Activated CD8-positive, alpha-beta memory T cell treated with anti-CD3 and anti-CD28 coated beads, Interleukin-2, amount 50 U/mL, for 24 hours (primary cell): ENCODE results near the gene WDR33.
"Not testable (repeated sequence)": the region's sequence is repeated elsewhere in the genome, so short reads cannot be mapped to it uniquely, and the experiment has no call there.

Experiments
- DNase-seq: peaks from one replicate; pipeline ENCODE4 v3.0.0-alpha.2; 2020; ENCODE audit errors: extremely low read depth

The WDR33 gene

DNA sequence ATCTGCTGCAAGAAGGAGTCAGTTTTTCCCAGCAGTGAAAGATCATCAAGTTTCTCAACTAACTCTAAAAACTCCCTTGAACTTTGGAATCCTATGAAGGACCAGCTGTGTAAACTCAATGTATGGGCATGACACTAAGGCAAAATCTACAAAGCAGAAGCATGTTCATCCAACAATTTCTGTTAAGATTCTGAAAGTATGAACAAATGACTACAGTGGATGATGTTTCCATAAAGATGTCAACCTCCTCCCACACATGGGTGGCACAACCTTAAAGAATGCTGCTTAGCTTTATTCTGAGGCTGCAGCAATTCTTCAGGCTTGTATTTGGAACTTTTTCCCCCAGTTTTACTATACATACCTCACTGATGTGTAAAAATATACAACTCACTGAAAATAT, 47.2 kb downstream of the WDR33 start:
- DNase-seq = no peak

DNA sequence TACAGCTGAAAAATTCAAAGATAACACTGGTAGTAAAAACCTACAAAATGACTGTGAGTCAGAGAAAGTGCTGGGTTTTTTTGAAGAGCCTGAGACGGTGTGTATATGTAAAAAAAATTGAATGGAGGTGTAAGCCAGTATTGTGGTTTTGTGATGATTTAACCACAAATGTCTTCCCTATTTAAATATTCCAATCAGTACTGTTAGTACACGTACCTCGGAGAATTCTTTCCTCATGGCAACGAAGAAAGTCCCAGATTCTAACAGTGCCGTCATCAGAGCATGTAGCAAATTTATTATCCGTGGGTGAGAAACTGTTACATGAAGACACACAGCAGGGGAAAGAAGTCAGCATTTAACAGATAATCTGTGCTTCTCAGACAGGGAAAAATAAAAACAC, 48.1 kb downstream of the WDR33 start:
- no peak for DNase-seq

DNA sequence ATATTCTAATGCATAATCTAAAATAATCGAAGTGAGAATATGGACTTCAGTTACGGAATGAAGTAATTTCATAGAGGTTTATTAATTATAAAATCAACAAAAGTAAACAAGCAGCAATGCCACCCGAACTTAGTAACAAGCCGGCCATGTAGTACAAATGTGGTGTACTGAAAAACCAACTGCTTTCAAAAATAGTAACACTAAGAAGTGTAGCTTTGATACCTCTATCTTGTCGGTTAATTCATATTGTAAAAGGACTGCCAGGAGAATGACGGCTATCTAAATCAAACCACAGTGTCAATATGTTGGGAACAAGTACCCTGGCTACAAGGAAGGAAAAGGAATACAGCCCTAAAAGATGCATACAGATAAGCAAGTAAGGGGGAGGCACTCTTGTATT, 48.5 kb downstream of the WDR33 start:
- no peak for DNase-seq

DNA sequence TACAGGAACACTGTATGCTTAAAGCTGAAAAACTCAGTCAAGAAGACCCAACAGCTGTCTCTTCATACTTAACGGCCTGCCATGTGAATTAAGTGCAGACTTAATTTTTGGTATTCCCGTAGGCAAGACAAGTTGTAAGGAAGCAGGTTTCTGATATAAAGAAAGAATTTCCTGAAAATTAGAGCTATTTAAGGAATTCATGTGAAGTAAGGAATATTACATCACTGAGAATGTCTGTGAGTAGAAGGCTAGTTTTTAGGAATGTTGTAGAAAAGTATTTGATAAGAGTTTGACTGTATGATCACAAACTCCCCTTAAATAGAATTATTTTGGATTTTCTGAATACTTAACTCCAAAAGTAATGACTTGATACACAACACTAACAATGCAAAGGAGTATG, 51.0 kb downstream of the WDR33 start:
- DNase-seq = no peak

DNA sequence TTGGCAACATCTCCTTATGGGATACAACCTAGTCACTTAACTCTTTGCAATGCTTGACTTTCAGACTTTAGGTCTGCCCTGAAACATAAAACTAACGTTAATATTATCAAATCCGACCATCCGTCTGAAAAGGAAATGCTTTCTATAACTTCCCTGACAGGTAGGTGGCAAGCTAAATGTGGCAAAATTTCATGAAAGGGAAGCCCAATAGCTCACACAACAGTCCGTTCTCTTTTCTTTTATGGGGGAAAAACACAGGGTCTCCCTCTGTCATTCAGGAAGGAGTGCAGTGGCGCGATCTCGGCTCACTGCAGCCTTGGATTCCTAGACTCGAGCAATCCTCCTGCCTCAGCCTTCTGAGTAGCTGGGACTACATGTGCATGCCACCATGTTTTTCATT, 56.8 kb downstream of the WDR33 start:
- no peak for DNase-seq

DNA sequence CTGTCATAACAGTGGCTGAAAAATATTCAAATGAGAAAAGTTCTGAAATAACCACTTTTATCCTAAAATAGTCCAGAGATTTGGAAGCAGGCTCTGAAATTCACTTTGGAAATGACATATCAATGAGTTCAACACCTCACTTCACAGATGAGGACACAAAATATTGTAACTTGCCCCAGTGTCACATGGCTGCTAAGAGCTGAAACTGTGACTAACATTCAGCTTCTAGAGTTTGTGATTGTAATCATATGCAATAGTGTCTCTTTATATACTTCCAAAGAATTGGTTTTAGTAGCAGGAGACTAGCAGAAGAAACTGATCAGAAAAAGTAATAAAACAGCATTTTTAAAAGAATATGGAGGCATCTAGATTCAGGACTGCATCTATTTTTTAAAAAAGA, 57.6 kb downstream of the WDR33 start:
- no peak for DNase-seq

DNA sequence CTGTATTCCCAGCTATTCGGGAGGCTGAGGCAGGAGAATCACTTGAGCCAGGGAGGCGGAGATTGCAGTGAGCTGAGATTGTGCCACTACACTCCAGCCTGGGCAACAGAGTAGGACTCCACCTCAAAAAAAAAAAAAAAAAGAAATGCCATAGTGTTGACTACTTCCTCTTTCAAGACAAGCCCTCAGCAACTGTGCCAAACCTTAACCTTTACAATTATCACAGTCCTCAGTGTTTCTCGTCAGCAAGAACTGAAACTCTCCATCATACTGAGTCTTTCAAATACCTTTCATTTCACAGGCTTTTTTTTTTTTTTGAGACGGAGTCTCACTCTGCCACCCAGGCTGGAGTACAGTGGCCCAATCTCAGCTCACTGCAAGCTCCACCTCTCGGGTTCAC, 61.4 kb downstream of the WDR33 start:
- not testable (repeated sequence) for DNase-seq

DNA sequence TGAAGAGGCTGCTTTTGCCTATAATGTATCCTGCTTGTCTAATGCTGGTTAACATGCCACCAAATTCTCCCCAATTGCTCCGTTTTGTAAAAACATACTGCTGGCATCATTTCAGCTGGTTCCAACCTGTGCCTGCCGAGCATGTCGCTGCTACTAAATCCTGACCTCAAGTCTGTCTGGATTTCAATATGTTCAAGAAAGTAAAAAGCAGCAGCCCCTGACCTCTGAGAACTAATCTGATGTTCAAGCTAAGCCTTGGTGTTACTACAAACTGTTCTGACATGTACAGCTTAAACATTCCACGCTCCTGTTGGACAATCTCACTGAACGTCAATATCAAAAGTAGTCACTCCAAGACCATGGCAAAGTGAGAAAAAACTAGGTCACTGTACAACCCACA, 63.4 kb downstream of the WDR33 start:
- no peak for DNase-seq

DNA sequence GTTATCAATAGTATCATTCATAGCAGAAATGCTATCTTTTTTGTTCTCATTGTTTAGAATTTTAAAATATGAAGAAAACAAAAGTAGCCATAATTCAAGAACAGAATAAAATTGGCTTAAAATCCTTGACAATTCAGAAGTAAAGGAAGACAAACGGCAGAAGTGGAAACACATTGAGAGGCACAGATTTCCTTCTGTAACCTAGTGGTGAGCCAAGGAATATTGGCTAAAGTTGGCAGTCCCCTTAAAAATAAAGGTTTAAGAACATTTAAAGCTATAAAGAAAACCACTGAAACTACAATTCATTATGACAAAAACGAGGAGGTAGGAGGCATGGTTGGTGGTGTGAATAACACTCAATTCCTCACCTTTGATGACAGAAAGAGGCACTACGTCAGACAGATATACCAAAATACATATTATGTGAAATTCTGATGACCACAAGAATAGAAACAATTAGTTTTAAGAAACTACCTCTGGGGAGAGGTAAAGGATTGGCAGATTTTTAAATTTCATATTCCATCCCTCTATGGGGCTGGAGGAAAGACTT, 67.4 kb downstream of the WDR33 start:
- no peak for DNase-seq

DNA sequence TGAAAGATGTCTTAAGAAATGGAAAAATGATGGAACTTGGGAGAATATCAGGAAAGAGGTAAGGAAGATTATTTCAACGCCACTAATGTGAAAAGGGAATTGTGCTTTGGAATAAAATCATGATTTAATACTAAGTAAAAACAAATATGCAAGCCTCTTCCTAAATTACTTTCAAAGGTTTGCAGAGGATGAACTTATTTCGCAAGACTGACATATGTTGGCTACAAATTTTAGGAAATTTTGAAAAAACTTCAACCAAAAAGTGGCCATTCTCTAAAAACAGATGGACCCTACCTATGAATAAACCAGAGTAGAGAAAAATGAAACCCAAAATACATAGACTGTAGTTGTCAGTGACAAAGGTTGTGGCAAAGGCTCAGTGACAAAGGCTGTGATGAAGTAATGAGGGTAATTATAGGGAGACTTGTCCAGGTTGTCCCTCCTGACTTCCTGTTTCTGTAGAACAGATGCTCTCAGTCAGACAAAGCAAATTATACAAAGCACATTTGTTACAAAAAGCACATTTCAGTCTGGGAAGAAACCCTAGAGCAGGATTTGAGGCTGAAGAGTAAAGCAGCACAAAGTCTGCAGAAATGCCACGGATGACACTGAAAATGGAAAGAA, 70.2 kb downstream of the WDR33 start:
- DNase-seq = no peak

DNA sequence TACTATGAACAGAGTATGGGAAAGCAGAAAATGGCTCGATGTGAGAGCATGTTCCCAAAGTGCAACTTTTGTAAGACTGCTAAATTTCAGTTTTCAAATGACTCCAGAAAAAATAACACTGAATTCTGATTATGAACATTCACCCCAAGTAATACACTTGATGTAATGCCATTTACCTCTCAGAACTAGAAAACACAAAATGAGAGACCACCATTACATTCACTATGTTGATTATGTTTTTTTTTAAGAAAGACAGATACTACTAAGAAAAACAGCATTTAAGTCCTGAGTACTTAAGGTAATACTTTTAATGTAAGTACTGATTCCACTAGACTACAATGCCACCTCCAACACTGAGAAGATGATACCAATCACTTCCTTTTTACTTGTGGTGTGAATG, 71.2 kb downstream of the WDR33 start:
- no peak for DNase-seq

DNA sequence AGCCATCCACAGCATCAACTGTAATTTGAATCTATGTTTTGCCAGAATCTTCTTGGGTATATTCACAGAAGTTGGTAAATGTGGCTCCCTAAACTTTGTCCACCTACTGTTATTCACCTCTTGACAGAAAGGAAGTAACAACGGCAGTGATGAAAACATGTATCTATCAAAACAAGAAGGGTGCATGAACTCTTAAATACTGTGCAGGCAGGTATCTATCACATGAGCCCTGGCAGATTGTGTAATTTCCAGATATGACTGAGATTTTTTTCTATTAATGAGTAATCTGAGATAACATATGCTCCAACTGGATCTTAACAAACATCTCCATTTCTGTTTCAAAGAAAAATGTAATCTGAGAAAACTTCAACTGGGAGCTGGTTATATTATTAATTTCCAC, 73.1 kb downstream of the WDR33 start:
- DNase-seq = no peak

DNA sequence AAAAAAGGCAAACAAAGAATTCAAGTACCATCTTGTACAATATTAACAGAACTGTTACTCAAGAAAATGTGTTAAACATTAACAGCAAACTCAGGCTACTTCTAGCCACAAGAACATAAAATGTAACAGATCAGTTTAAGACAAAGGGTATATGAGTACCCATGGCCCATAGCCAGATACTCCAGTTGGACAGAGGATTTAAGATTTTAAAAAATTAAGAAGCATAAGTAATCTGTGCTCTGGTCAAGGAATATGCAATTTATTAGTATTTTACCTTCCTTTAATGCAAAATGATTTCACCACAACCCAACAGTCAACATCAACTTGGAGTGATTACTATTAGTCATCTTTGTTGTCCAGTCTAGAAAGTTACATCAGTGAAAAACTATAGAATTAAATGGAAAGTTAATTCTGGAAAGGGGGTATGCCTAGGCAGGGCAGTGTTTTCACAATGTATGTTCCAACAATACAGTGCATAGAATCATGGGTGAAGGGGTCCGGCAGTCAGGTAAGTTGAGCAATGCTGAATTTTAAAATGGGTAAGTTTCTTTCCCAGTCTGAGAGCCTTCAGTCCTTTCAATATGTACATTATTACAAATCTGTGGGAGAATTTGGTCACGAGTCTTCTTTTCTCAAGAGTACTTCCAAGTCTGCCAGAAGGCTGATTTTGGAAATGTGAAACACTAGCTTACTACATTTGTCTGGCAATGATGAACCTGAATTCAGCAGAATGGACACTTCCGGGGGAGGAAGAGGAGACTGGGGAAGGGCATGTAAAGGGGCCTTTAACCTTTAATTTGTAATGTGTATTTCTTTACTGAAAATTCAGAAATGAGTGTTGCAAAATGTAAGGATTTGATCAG, 75.2 kb downstream of the WDR33 start:
- DNase-seq = no peak

DNA sequence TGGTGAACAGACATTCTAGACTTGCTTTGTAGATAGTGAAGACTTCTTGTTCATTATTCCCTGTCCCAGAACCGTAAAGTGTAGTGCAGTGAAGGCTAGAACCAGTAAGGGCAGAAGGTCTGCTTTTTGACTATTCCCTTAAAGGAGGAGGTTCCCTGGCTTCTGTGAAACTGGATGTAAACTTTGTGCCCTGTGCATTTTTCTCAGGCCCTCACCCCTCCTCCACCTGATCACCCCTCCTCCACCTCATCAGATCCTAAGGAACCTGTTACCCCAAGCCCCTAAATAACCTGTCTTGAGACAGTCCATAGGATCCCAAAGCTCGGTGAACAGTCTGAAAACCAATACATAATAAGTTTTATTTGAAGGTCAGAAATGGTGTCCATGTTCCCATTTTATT, 75.9 kb downstream of the WDR33 start:
- no peak for DNase-seq

DNA sequence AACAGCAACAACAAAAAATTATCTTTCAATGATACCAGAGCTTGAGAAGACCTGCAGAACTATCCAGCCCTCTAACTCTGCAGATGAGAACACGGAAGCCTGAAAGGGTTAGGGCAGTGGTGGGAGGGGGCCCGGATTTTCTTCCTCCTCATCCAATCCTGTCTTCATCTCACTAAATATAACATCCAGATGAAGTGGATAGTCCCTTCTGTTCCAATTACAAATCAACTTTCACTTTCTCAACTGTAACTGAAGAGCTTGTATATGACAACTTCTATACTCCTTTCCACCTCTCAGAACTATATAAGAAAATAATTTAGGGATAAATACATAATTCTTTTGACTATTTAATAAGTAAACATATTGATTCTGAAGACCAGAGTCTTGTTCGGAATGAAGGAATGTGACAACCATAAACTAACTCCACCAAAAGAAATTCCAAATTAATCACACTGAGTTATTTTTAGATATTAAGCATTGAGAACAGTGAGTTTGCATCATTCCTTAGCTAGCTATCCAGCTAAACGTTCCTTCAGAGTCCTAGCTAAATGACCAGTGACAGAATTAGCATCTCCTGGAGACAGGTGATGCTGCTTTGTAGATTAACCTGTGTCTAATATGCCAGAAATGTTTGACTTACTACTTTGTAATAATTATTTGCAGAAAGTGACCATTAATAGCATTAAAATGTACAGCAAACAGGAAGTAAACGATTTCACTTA, 77.0 kb downstream of the WDR33 start:
- no peak for DNase-seq

DNA sequence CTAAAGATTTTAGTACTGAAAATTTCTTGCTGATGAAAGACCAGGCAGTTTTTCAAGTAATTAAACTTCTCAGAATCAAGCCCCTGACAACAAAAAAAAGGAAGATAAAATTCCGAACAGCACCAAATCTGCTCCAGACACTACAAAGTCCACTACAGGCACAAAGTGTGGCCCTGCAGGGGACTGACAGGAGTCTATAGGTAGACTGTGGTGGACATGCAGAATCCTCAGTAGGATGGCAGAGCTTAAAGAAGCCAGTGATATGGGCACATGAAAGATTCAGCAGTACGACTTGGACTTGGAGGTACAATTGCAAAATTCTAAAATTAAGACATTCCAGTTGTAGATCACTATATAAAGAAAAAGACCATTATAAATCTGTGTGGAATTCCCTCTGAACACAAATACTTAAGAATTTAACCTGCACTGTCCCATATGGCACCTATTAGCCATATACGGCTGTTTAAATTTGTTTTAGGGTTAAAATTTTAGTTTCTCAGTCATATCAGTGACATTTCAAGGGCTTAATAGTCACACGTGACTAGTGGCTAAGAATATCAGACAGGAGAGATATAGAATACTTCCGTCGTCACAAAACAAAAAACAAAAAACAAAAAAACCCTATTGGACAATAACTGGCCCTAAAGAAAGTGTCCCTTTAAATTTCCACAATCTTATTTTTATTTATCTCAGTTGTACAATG, 77.7 kb downstream of the WDR33 start:
- no peak for DNase-seq

DNA sequence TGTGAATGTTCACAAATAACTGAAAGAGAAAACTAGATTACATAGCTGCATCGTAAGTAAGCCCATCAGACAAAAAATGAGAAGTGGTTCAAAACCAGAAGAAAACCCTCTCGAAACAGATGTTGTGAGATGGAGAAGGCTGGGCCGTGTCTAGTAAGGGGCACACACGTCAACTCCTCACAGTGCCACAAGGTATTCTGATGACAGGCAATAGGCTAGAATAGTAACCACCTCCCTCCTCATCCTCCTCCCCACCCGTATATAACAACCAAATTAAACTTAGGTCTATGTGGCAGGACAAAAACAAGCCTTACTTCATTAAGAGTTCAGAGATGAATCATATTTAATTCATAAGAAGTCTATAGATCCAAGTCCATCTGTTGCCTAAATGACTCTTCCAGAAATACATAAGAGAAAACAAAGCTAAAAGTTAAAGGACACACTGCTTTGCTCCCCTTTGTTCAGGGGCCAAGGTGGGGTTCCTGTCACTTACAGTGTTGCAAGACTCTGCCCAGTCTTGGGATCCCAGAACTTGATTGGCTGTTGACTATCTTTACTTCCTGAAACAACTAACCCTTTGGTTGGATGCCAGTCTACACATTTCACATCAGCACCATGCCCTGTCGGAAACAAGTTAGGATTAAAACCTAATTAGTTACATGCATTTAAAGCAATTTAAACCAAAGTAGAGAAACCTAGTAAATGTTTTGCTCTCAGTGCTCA, 84.7 kb downstream of the WDR33 start:
- no peak for DNase-seq

DNA sequence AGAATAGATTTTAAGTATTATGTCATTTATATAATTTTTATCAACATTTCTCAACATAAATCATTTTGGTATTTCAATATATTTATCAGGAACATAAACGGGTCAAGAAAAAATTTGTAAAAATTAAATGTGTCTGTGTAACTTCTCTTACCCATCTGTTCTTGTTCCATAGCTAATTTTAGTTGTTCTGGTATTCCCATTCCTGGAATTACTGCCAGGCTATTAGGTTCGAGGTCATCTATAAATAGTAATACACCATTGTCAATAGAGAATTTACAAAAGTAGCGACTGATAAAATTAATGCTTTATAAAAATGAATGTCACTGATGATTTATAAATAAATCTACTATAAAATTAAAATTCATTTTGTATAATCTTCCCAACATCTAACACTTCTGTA, 88.2 kb downstream of the WDR33 start:
- no peak for DNase-seq

DNA sequence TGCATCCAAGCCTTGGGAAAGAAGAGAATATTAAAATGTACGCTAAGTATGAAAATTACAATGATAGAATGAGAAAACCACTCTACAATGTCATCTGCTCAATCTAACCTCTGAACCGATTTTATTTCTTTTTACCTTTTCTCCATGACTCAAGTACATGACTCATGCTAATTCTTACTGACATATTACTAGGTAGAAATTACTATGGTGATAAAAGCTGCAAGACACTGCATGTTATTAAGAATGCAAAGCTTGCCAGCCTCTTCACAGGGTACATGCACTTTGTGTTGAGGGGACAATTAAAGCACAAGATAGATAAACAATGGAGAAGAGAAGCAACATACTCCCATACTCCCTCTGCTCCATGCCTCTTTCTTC, 89.0 kb downstream of the WDR33 start:
- DNase-seq = no peak

DNA sequence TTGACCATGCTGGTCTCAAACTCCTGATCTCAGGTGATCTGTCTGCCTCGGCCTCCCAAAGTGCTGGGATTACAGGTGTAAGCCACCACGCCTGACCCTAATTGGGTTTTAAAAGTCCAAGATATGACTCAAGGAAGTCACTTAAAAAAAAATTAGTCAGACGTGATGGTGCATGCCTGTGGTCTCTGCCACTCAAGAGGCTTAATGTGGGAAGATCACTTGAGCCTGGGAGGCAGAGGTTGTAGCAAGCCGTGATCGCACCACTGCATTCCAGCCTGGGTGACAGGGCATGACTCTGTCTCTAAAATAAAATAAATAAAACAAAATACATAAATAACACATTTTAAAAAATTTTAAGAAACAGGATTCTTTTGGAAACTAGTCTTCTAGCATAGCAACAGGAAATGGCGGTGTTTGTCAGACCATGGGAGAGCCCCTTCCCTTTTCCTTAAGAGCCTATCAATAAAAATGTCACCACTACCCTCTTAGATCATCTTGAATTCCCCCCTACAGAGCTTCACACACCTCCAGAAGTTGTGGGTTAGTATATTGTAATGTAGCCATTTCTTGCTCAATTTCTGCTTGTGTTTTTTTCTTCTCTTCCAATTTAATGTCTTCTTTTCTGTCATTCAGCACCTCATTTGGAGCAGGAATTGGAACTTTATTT, 89.5 kb downstream of the WDR33 start:
- no peak for DNase-seq
